ENCODE data around the gene KRT85.
"Not testable (repeated sequence)": the region's sequence is repeated elsewhere in the genome, so short reads cannot be mapped to it uniquely, and the experiment has no call there.

The KRT85 gene

GRCh38 chr12:52366738-52367485 lies at the start of gene KRT85:
Gene KRT85 (minus strand): TSS chr12:52367481. CDS start chr12:52367405, 76 bp downstream.
- no peak for DNase-seq (ENCODE audit: low read depth)

DNA sequence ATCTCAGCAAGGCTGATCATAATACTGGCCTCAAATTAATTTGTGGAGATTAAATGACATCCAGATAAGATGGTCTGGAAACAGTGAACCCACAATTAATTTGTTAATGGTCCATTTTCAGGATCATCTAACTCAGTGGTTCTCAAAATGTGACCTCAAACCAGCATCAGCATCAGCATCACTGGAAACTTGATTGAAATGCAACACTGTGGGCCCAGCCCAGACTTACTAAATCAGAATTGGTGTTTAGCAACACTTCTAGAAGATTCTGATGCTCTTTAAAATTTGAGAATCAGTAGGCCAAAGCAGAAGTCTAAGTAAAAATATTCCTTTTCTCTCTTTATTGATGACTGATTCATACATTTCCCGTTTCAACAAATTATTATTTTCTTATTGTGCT lies 49.5 kb upstream of the KRT85 start:
- DNase-seq (ENCODE audit: low read depth): no peak

GRCh38 chr12:52415870-52416750 lies 48.8 kb upstream of the KRT85 start:
- no peak for DNase-seq (ENCODE audit: low read depth)

- no peak for DNase-seq (ENCODE audit: low read depth)
These were observed 47.7 kb upstream of the KRT85 start for GRCh38 chr12:52414936-52415335.

DNA sequence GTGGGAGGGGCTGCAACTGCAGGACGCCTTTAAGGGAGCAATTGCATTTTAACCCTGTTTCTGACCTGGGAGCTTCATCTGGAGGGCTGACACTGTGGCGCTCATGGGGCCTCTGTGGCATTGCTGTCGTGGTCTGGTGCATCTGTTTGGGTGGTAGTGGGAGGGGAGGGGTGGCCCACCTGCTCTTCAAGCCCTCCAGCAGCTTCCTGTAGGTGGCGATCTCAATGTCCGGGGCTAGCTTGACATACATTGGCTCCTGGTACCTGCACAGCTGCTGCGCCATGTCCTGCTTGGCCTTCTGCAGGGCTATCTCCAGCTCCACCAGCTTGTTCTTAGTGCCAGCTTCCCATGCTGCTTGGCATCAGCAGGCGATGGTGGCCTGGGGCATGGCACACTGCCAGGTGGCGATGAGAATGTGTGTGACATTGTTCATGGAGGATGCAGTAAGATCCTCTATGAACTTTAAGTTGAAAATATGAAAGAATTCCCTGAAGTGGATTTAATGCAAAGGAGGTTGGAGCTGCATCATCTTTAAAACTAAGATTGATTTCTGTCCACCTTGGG lies 46.6 kb upstream of the KRT85 start:
- DNase-seq (ENCODE audit: low read depth): no peak

- DNase-seq (ENCODE audit: low read depth): no peak
These were observed 45.9 kb upstream of the KRT85 start for GRCh38 chr12:52413202-52413601.

DNA sequence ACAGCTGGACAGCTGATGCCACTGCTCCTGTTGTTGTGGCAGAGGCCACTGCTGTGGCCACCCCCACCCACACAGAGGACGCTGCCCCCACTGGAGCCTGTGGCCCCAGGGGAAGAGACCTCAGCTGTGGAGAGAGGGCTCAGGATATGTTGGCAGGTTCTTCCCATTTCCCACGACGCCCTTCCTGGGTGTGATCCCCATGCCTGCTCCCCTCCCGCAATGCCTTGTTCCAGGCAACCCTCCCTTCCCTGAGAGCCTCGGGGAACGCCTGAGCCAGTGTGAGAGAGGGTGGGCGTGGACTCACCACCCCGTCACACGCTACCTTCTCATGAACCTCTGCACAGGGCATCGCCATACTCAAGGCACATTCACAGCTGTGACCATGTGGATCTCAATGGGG lies 44.5 kb upstream of the KRT85 start:
- DNase-seq (ENCODE audit: low read depth): no peak

DNA sequence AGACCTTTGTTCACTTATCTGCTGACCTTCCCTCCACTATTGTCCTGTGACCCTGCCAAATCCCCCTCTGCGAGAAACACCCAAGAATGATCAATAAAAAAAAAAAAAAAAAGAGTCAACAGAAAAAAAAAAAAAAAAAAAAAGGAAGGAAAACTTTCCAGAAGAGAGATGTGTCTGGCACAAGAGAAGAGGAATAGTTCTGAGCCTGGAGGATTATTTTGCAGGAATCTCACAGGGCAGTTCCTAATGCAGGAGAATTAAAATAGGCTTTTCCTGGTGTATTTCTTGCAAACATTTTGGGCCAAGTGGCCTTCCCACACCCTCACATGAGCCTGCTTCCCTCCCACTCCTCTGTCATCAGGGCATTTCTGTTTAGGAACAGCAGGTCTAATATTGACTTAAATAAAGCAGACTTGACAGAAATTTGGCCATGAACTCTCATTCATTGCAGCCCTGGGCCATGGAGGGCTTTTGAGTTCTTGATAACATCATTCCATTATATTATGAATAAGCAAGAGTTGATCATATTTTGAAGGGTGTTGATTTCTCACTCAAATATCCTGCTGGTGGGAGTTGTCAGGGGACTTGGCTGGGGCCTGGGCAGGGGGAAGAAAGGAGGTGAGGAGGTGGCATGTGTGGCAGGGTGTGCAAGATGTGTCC lies 43.4 kb upstream of the KRT85 start:
- DNase-seq (ENCODE audit: low read depth): not testable (repeated sequence)

DNA sequence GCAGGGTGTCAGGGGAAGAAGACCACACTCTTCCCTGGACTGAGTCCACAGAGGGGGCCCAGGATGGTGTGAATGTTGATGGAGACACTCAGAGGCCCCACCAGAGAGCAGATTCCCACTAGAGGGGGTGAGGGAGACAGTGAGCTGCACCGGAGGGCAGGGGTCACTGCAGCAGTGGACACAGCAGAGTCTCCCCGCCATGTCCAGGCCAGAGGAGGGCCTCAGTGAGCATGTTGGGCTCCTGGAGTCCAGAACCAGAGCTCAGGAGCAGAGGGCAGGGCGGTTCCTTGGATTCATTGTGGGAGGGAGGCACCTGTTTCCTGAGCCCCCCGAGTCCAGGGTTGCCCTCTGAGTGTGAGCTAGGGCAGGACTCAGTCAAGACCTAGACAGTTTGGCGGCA lies 40.6 kb upstream of the KRT85 start:
- DNase-seq (ENCODE audit: low read depth): no peak

- DNase-seq (ENCODE audit: low read depth): no peak
These were observed 38.7 kb upstream of the KRT85 start, which contains the start of gene KRT82 for GRCh38 chr12:52405922-52406385. Gene KRT82 (minus strand): TSS chr12:52406335. CDS start chr12:52406277, 58 bp downstream.

GRCh38 chr12:52404951-52405350 lies 37.7 kb upstream of the KRT85 start:
- no peak for DNase-seq (ENCODE audit: low read depth)

- DNase-seq (ENCODE audit: low read depth): no peak
These were observed 36.3 kb upstream of the KRT85 start for GRCh38 chr12:52403561-52403960.

- no peak for DNase-seq (ENCODE audit: low read depth)
These were observed 35.7 kb upstream of the KRT85 start for GRCh38 chr12:52402873-52403540.

- DNase-seq (ENCODE audit: low read depth): no peak
These were observed 35.1 kb upstream of the KRT85 start for GRCh38 chr12:52402377-52402776.

DNA sequence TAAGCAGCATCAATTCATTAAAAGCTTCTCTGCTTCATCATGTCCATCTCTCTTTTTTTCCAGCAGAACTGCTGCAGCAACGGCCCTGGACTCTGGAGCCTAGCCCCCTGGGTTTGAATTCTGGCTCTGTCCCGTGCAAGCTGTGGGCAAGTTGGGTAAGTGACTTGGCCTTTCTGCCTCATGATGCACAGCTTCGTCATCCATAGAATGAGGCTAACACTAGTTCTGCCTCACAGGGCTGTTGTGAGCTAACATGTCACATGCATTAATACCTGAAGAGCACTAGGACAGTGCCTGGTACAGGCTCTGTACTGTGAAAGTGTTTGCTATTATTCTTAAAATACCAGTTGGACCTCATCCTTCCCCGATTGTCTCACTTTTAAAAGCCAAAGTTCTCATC lies 34.6 kb upstream of the KRT85 start:
- no peak for DNase-seq (ENCODE audit: low read depth)

DNA sequence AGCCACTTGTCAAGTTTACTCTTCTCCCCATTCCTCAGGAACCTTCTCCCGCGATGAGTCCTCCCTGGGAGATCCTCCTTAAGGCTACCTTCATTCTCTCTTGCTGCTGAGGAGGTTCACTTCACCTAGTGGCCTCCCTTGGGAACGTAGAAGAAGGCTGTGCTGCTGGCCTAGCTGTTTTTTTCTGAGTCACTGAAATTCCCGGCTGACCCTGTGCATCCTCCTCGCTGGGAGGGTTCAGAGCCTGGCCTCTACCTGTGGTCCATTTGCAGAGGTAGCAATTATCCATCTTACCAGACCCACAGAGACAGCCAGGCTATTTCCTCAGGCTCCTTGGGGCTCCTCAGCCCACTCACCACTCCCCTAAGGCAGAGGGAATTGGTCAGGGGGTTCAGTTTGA lies 34.2 kb upstream of the KRT85 start:
- DNase-seq (ENCODE audit: low read depth): no peak

GRCh38 chr12:52400906-52401305 lies 33.6 kb upstream of the KRT85 start:
- no peak for DNase-seq (ENCODE audit: low read depth)

- DNase-seq (ENCODE audit: low read depth): no peak
These were observed 32.5 kb upstream of the KRT85 start for GRCh38 chr12:52399756-52400155.

- DNase-seq (ENCODE audit: low read depth): no peak
These were observed 30.9 kb upstream of the KRT85 start for GRCh38 chr12:52398176-52398575.

DNA sequence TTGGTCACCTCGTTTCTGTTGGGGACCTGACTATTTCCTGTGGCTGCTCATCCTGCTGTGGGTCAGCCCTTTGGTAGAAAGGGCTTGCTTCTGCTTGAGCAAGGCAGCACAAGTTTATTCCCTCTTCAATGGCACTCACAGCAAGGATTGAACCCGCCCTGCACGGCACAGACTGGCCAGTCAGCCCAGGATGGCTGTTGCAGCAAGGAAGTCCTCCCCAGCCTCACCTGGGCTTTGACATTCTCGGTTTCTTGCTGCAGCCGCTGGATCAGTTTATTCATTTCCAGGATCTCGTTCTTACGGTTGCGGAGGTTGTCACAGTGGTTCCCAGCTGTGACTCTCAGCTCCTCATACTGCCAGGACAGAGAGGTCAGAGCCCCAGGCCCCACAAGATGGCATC lies 29.4 kb upstream of the KRT85 start:
- DNase-seq (ENCODE audit: low read depth): no peak

DNA sequence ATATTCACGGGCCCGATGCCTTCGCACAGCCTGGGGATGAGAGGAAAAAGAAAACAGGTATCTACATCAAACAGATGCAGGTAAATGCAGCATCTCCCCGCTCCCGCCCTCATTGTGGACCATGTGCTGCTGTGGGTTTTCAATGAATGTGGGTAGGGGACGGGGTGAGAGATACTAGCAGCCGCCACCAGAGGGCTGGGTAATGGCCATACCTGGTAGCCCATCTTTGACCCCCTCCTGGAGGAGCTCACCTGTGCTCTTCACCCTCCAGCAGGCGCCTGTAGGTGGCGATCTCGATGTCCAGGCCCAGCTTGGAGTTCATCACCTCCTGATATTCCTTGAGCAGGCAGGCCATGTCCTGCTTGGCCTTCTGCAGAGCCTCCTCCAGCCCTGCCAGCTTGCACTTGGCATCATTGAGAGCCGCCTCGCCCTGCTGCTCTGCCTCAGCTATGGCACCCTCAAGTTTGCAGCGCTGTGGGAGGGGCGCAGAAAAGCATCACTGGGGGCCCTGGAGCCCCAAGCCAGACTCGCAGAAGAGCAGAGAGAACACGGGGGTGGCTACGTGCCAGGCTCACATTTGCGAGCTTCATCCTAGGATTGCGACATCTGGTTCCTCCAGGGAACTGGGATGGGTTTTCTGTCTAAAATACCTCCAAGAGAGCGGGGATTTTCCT lies 28.6 kb upstream of the KRT85 start:
- DNase-seq (ENCODE audit: low read depth): no peak
